H9 (cell line): ENCODE measurements around the gene OR10AD1. TPM values are rescaled to one million over a fixed set of nuclear protein-coding genes. Genes with fewer than 3 reads are reported as not detected.

Experiments
- DNase-seq: peaks from one replicate; pipeline ENCODE4 v3.0.0-alpha.2; 2017
- H2AFZ ChIP-seq: one replicate; pipeline ENCODE4 v1.6.1; 2013; ENCODE audit warnings: mild to moderate bottlenecking, low read length, control low read depth, moderate library complexity
- H2AK5ac ChIP-seq: 2 replicates; pipeline ENCODE4 v1.6.1; 2013; ENCODE audit warnings: low read length, control low read depth, mixed read lengths; ENCODE audit not compliant: insufficient read length
- H2BK120ac ChIP-seq: one replicate; pipeline ENCODE4 v1.6.1; 2013; ENCODE audit warnings: low read depth, mild to moderate bottlenecking, low read length, control low read depth, inconsistent platforms; ENCODE audit not compliant: poor library complexity, severe bottlenecking
- H2BK12ac ChIP-seq: 2 replicates; pipeline ENCODE4 v1.6.1; 2013; ENCODE audit warnings: low read length, control low read depth, mixed read lengths, low read depth; ENCODE audit not compliant: insufficient read length
- H2BK15ac ChIP-seq: 2 replicates; pipeline ENCODE4 v1.6.1; 2013; ENCODE audit warnings: low read depth, low read length, control low read depth
- H2BK20ac ChIP-seq: one replicate; pipeline ENCODE4 v1.6.1; 2013; ENCODE audit warnings: low read depth, mild to moderate bottlenecking, low read length, control low read depth, inconsistent platforms; ENCODE audit not compliant: poor library complexity, severe bottlenecking
- H2BK5ac ChIP-seq: 2 replicates; pipeline ENCODE4 v1.6.1; 2013; ENCODE audit warnings: low read length, control low read depth, mixed read lengths; ENCODE audit not compliant: insufficient read length
- H3K14ac ChIP-seq: 2 replicates; pipeline ENCODE4 v1.6.1; 2013; ENCODE audit warnings: low read length, control low read depth; ENCODE audit not compliant: insufficient read depth
- H3K18ac ChIP-seq: 2 replicates; pipeline ENCODE4 v1.6.1; 2013; ENCODE audit warnings: low read depth, mild to moderate bottlenecking, mixed read lengths, low read length, control low read depth; ENCODE audit not compliant: insufficient read length
- H3K23ac ChIP-seq: 2 replicates; pipeline ENCODE4 v1.6.1; 2013; ENCODE audit warnings: low read length, control low read depth, mixed read lengths, low read depth; ENCODE audit not compliant: insufficient read length
- H3K23me2 ChIP-seq: 2 replicates; pipeline ENCODE4 v1.6.1; 2013; ENCODE audit warnings: low read depth, mild to moderate bottlenecking, mixed read lengths, low read length, control low read depth; ENCODE audit not compliant: insufficient read length, poor library complexity, severe bottlenecking
- H3K27ac ChIP-seq: 2 replicates; pipeline ENCODE4 v1.5.1; 2013; ENCODE audit warnings: low read length, control low read depth, mixed read lengths, low read depth; ENCODE audit not compliant: insufficient read length
- H3K27me3 ChIP-seq: 2 replicates; pipeline ENCODE4 v1.6.1; 2013; ENCODE audit warnings: low read length, control low read depth, inconsistent platforms; ENCODE audit not compliant: insufficient read depth
- H3K4ac ChIP-seq: 2 replicates; pipeline ENCODE4 v1.6.1; 2013; ENCODE audit warnings: low read depth, mild to moderate bottlenecking, control low read depth, inconsistent platforms, low read length, moderate library complexity
- H3K4me1 ChIP-seq: 2 replicates; pipeline ENCODE4 v1.6.1; 2013; ENCODE audit warnings: low read length, control low read depth, inconsistent platforms; ENCODE audit not compliant: insufficient read depth
- H3K4me2 ChIP-seq: 2 replicates; pipeline ENCODE4 v1.6.1; 2013; ENCODE audit warnings: low read length, control low read depth, mixed read lengths; ENCODE audit not compliant: insufficient read length, insufficient read depth
- H3K56ac ChIP-seq: 2 replicates; pipeline ENCODE4 v1.6.1; 2013; ENCODE audit warnings: low read depth, mild to moderate bottlenecking, mixed read lengths, low read length, control low read depth; ENCODE audit not compliant: insufficient read length
- H3K79me1 ChIP-seq: 2 replicates; pipeline ENCODE4 v1.6.1; 2013; ENCODE audit warnings: low read depth, mild to moderate bottlenecking, moderate library complexity, low read length, control low read depth, inconsistent platforms; ENCODE audit not compliant: insufficient read depth, poor library complexity, severe bottlenecking
- H3K79me2 ChIP-seq: 2 replicates; pipeline ENCODE4 v1.6.1; 2013; ENCODE audit warnings: low read length, control low read depth, inconsistent platforms; ENCODE audit not compliant: insufficient read depth
- H3K9ac ChIP-seq: 2 replicates; pipeline ENCODE4 v1.6.1; 2013; ENCODE audit warnings: low read length, control low read depth, mixed read lengths; ENCODE audit not compliant: insufficient read length; ENCODE audit errors: extremely low read depth
- H3K9me3 ChIP-seq: one replicate; pipeline ENCODE4 v1.6.1; 2013; ENCODE audit warnings: low read depth, low read length, inconsistent platforms; ENCODE audit not compliant: control insufficient read depth
- H3T11ph ChIP-seq: one replicate; pipeline ENCODE4 v1.6.1; 2013; ENCODE audit warnings: mild to moderate bottlenecking, low read length, control low read depth, inconsistent platforms
- H4K20me1 ChIP-seq: one replicate; pipeline ENCODE4 v1.6.1; 2013; ENCODE audit not compliant: control insufficient read depth, insufficient read length, insufficient read depth
- H4K5ac ChIP-seq: 2 replicates; pipeline ENCODE4 v1.6.1; 2013; ENCODE audit warnings: low read depth, mild to moderate bottlenecking, mixed read lengths, low read length, control low read depth; ENCODE audit not compliant: insufficient read length
- H4K8ac ChIP-seq: replicated peaks from 2 replicates; pipeline ENCODE4 v1.6.1; 2013; ENCODE audit warnings: low read length, control low read depth, mixed read lengths, low read depth; ENCODE audit not compliant: insufficient read length
- H4K91ac ChIP-seq: 2 replicates; pipeline ENCODE4 v1.6.1; 2013; ENCODE audit warnings: low read depth, mild to moderate bottlenecking, moderate library complexity, mixed read lengths, low read length, control low read depth; ENCODE audit not compliant: insufficient read length
- H3K27ac Mint-ChIP-seq, 3 experiments: 2 replicates in 2 of 3; 3 replicates in 1 of 3; pipeline ENCODE4 v1.8.0; 2020 to 2021; ENCODE audit warnings: mixed read lengths in 3 of 3, mild to moderate bottlenecking in 1 of 3, moderate library complexity in 1 of 3
- H3K27me3 Mint-ChIP-seq: 2 replicates; pipeline ENCODE4 v1.8.0; 2021; ENCODE audit warnings: low read depth, mild to moderate bottlenecking, moderate library complexity, mixed read lengths
- H3K36me3 Mint-ChIP-seq, 3 experiments: 2 replicates in 2 of 3; 3 replicates in 1 of 3; pipeline ENCODE4 v1.8.0; 2020 to 2021; ENCODE audit warnings: low read depth in 3 of 3, mixed read lengths in 3 of 3; ENCODE audit not compliant: insufficient read depth in 1 of 3
- H3K4me1 Mint-ChIP-seq, 2 experiments: 2 replicates each; pipeline ENCODE4 v1.8.0; 2020; ENCODE audit warnings: mixed read lengths in 2 of 2
- H3K4me3 Mint-ChIP-seq, 2 experiments: 2 replicates in 1 of 2; 3 replicates in 1 of 2; pipeline ENCODE4 v1.8.0; 2020 to 2021; ENCODE audit warnings: mild to moderate bottlenecking in 2 of 2, mixed read lengths in 2 of 2, moderate library complexity in 1 of 2
- H3K9me3 Mint-ChIP-seq, 2 experiments: 2 replicates in 1 of 2; 3 replicates in 1 of 2; pipeline ENCODE4 v1.8.0; 2020; ENCODE audit warnings: mild to moderate bottlenecking in 2 of 2, mixed read lengths in 2 of 2, moderate library complexity in 1 of 2
- WGBS: extraction: QIAGEN DNeasy Blood & Tissue Kit; methylation state at CpG from one replicate; pipeline ENCODE4 v1.1.7; 2013; ENCODE audit warnings: missing lambda C conversion rate, low lambda C conversion rate, mixed read lengths; ENCODE audit not compliant: insufficient read length; ENCODE audit errors: extremely low coverage; 5-methylcytosine and 5-hydroxymethylcytosine counted together
- total RNA-seq: library from RNA; stranded (reverse); gene quantifications from 2 replicates; pipeline ENCODE4 v1.2.1, GENCODE V29; 2021
- TF ChIP-seq, protein P1 (sequence below): fragments of 200-600 bp; sonication (generic); conservative IDR thresholded peaks from 3 replicates; pipeline ENCODE4 v1.8.0; 2021; ENCODE audit warnings: antibody characterized with exemption, mild to moderate bottlenecking

The OR10AD1 gene
- total RNA-seq, 1 experiment from 2014 or later: not detected

- Histone ChIP-seq H3K27me3 (no peaks in the 10 kb centered on the region), H3K4ac (no peak overlapping the region), H3K56ac (no peak overlapping the region), H4K91ac (no peak overlapping the region), H3K4me1 (no peaks in the 10 kb centered on the region), H2BK5ac (no peak overlapping the region), H3K23me2 (no peaks in the 10 kb centered on the region), H3K79me2 (no peaks in the 10 kb centered on the region), H3K79me1 (no peaks in the 10 kb centered on the region), H3K14ac (no peak overlapping the region), H2BK12ac (no peak overlapping the region), H2BK20ac (no peak overlapping the region), H4K8ac (no peak overlapping the region), H3K4me2 (no peak overlapping the region), H4K20me1 (peaks cover 2% of the 10 kb centered on the region), H3K9me3 (no peaks in the 10 kb centered on the region), H4K5ac (no peak overlapping the region), H2BK120ac (no peak overlapping the region), H3K18ac (no peak overlapping the region), H3K9ac (no peak overlapping the region), H2BK15ac (no peak overlapping the region), H3K23ac (no peak overlapping the region), H3K27ac (no peak overlapping the region), H2AK5ac (no peak overlapping the region), H2AFZ (no peak overlapping the region), H3T11ph (no peak overlapping the region)
- WGBS: no CpG with 5 or more reads among the region's 2 CpGs
- Mint-ChIP-seq H3K9me3 (no peaks in the 10 kb centered on the region), H3K36me3 (no peaks in the 10 kb centered on the region), H3K27me3 (peaks cover 24% of the 10 kb centered on the region), H3K4me1 (no peaks in the 10 kb centered on the region), H3K27ac (no peak overlapping the region), H3K4me3 (no peak overlapping the region)
- DNase-seq: no peak
- TF ChIP-seq, protein P1, sequence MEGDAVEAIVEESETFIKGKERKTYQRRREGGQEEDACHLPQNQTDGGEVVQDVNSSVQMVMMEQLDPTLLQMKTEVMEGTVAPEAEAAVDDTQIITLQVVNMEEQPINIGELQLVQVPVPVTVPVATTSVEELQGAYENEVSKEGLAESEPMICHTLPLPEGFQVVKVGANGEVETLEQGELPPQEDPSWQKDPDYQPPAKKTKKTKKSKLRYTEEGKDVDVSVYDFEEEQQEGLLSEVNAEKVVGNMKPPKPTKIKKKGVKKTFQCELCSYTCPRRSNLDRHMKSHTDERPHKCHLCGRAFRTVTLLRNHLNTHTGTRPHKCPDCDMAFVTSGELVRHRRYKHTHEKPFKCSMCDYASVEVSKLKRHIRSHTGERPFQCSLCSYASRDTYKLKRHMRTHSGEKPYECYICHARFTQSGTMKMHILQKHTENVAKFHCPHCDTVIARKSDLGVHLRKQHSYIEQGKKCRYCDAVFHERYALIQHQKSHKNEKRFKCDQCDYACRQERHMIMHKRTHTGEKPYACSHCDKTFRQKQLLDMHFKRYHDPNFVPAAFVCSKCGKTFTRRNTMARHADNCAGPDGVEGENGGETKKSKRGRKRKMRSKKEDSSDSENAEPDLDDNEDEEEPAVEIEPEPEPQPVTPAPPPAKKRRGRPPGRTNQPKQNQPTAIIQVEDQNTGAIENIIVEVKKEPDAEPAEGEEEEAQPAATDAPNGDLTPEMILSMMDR: peak; percentile 97
Observed at GRCh38 chr12:48165089-48165981, 37.8 kb downstream of the OR10AD1 start.
